Right renal cortex interstitium (tissue), 3 donors: ENCODE measurements around the gene CFAP43. TPM values are rescaled to one million over a fixed set of nuclear protein-coding genes. Genes with fewer than 3 reads are reported as not detected.

Experiments
- DNase-seq, 3 donors: peaks; one replicate each; pipeline ENCODE4 v3.0.0-alpha.2; 2013; ENCODE audit warnings: low read depth in 3 of 3, low spot score in 2 of 3
- polyA plus RNA-seq, 3 donors: library from polyadenylated mRNA; unstranded; fragments of 120-200 nt; gene quantifications; one replicate each; pipeline ENCODE4 v1.2.1, GENCODE V29; 2013; ENCODE audit not compliant: insufficient read length in 3 of 3

The CFAP43 gene
- polyA plus RNA-seq, 3 donors, result 14.6 to 17.5 (median 14.8) TPM

DNA sequence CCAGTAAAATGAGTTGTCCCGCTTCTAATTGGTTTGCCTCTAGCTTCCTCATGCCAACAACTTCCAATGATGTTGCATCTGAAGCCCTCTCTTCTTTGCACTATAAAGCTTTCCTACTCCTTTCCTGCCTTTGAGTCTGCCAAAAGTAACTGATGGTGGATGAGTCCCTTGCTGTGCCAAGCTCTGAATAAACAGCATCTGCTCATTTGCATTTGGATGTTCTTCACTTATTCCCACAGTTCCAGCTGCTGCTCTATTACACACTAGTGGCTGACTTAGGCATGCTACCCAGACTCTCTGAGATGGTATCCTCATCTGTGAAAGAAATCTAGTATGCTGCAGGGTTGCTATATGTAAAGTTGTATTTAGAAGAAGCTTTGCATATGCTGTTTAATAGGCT is 85.3 kb downstream of the CFAP43 start:
- DNase-seq, result no peak

DNA sequence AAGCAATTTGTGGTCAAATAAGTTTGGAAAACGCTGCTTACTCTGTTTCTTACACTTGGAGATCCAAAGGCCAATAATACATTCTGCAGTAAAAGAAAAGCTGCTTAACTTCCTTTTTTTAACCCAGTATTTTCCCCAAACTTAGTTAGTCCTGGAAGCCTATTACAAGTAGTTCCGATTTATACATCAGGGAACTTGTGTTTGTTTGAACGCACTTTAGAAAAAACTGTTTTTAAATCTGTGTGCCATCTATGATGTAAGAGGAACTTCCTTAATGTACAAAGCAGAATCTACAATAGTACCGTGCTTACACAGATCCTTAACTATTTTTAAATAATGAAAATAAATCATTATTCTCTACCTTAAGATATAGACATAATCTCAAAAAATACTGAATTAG is 87.2 kb downstream of the CFAP43 start:
- DNase-seq, result no peak

DNA sequence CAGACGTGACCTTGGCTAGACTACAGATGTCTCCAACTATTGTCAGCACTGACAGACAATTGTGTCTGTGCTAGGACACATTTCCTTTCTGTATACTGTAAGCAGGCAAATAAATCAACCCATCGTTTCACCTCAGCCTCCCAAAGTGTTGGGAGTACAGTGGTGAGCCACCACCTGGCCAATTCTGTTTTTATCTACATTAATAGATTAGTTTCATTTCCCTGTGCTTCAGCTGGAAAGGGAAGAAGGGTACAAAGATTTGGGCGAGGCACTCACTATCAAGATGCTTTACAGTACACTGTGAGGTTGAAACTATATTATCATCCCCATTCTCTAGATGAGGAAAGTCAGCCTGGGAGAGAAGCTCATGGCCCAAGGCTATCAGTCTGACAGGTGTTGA is 88.3 kb downstream of the CFAP43 start:
- no peak for DNase-seq

DNA sequence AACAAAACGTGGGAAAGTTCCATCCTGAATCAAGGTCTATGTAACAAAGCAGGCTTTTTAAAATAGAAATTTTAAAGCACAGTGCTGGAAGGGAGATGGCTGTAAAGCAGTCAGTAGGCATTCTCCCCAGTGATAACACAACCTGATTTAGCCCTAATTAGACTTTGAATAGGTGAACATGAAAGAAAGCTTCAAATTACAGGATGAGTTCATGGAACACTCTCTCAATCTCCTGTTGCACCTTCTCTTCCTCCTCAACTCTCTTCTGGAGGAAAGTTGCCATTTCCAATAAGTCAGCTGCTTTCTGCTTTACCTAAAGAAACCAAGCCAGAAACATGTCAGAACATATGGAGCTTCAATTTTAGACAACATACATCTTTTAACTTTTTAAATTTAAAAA is 90.1 kb downstream of the CFAP43 start:
- no peak for DNase-seq

DNA sequence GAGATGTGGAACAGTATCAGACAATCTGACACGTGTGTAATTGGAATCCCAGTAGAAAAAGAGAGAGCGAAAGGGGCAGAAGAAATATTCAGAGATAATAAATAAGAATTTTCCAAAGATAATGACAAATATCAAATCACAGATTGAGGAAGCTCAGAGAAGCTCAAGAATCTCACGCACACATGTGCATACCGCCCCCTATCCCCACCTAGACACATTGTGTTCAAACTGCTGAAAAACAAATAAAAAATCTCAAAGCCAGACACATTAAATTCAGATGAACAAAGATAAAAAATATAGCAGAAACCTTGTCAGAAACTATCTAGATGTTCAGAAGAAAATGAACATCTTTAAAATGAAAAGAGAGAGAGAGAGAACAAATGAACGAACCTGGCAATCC is 92.9 kb downstream of the CFAP43 start:
- DNase-seq, result no peak

DNA sequence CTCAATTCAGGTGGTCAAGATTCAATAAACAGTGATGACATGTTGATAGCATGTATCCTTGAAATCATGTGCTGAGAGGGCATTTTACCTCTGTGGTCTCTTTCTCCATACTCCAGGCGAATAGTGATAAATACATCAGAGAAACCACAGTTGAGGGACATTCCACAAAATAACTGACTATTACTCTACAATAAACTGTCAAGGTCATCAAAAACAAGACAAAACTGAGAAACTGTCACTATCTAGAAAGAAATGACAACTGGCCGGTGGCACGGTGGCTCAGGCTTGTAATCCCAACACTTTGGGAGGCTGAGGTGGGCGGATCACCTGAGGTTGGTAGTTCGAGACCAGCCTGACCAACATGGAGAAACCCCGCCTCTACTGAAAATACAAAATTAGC is 94.0 kb downstream of the CFAP43 start:
- DNase-seq, result no peak

DNA sequence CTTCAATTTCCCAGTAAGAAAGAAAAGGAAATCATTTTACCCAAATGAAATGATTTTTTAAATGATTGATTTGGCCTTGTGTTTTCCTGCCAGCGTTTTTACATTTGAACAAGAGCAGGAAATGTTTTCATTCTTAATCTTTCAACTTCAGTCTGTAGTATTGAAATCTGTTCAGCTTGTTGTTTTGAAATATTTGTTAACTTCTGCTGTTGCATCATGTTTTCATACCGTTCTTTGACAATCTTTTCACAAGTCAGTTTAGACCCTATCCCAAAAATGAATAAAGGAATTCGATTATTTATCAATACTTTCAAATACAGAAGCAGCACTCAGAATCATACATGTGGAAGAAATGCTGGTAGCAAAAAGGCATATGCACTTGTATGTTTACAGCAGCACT is 102.1 kb downstream of the CFAP43 start:
- no peak for DNase-seq

DNA sequence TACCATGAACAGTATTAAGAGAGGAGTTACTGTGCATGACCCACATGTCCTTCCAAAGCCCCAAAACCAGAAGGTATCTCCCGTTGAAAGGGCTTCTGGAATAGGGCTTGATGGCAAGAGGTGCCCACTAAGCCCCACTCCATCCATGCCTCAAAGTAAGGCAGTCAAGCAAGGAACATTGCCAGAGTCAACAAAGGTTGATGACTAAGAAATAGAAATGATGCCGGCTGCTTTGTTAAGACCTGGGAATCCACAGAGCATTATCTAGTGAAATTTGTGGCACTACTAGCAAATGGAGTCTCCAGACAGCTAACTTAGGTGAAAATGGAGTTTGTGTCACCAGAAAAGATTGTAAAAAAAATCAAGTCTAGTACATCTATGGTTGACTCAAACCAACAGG is 104.0 kb downstream of the CFAP43 start:
- no peak for DNase-seq

DNA sequence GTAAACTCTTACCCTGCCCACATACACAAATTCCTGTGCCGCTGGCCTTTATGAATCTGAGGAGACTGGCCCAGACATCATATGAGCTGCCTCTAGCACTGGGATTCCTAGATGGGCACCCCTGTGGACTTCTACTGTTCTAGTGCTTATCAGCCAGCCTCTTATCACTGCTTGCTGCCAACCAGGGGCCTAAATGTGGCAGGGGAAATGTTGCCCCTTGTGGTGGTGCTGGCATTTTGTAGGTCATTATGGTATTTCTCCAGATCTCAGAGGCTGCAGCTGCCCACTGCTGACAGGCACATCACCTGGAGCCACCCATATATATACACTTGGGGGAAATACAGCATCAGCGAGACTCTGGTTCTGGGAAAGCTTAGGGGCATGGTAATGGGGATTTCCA is 104.8 kb downstream of the CFAP43 start:
- DNase-seq, result no peak

DNA sequence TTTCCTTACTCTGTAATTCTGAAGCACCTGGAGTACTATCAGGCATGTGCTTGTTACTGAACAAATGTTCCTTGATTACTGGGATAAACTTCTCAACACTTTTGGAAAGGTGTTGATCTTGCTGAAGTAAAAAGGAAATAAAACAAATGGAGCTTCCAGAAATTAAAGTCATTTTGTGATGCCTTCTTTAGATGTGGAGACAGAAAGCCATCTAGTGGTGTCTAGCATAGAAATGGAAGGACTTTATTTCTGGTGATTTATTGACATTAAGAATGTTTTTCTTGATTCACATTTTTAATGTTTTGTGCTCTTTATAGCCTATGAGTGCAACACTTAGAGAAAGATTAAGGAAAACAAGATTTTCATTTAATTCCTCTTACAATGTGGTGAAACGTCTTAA is 108.8 kb downstream of the CFAP43 start:
- no peak for DNase-seq

DNA sequence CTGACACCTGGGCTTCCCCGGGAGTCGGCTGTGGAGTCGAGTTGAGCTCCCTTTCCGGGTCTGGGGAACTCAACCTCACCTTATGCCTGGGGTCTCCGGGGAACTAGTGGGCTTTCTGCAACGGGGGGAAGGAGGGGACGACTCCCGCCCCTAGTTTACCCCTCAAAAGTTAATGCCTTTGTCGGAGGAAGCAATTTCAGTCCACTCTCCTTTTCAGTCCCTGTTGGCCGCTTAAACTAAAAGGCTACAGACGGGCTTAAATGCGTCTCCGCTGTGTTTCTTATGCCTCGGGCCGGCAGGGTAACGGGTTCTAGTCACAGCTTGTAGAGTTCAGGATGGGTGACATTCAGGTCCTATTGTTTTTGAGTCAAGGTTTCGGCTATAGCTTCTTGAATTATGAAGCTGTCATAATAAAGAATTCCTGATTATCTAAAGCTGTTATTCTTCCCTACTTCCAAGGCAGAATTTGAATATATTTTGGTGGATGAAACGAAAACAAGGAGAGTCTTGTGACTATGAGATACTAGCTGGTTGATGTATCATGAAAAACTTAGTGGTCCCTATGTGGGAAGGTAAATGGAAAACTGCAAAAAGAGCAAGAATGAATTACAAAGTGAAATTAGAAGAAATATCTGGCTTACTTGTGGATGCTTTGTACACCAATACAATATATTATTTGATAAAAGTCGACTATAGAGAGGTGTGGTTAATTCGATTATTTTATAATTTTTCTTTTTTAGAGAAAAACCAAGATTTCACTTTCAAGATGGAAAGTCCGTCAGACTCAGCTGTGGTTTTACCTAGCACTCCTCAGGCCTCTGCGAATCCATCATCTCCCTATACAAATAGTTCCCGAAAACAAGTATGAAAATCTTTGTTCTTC is 109.7 kb downstream of the CFAP43 start:
- DNase-seq, result no peak

DNA sequence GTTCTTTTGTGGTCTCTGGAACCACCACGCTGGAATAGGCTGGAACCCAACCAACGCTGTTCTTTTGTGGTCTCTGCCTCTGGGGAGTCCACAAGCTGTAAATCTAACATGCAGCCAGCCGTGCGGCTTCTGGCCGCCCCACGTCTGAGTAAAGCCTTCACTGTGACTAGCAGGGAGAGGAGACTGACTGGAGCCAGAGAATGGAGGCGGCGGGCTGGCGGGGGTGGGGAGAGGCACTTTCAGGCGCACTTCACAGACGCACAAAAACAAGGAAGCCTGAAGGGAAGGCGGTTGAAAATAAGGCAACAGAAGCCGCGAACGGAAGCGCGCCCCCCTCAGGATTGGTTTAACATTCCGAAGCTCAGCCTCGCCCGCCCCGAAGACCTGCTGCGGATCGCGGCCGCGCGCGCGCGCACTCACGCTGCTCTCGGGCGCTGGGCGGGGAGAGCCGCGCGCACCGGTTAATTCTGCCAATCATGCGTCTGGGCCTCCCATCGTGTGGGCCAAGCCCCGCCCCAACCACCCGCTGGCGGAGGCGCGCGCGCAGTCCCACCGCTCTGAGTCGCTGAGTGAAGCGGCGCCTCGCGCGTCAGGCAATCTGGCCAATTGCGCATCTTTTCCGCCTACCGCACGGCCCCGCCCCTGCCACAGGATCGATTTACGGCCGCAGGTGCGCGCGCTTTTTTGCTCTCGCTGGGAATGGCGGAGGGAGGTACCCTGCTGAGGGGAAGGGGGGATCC is 110.5 kb downstream of the CFAP43 start, which contains the start of gene SFR1:
Gene SFR1, plus strand, starts transcription at position 687 of the 740 bp plus-strand sequence. Its CDS starts 13 bp downstream, at position 700.
- peak; percentile 91 to 95 (median 95) for DNase-seq

DNA sequence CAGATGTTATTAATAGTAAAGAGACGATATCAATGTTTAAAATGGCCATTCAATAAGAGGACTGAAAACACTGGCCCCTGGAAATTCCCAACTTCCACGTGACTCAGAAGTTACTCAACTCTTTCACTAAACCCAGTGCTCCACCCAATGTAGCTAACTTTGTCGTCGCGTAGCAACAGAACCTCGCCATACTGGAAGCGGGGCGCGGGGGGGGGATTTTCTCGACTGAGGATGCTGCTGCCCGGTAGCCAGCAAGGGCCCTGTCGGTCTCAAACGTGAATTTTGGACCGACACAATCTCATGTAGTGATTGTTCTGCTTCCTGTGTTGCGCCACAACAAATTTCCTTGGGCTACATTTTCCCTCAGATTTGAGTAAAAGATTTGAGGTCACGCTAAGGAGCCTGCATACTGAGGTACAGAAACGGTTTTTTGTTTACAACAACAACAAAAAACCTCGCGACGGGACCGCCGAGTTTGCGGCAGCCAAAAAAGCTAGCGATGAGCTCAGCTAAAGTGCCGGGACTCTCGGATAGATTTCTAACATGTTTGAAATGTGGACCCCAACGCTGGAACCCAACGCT is 111.2 kb downstream of the CFAP43 start:
- DNase-seq, result peak; percentile 77 to 88 (median 83)

DNA sequence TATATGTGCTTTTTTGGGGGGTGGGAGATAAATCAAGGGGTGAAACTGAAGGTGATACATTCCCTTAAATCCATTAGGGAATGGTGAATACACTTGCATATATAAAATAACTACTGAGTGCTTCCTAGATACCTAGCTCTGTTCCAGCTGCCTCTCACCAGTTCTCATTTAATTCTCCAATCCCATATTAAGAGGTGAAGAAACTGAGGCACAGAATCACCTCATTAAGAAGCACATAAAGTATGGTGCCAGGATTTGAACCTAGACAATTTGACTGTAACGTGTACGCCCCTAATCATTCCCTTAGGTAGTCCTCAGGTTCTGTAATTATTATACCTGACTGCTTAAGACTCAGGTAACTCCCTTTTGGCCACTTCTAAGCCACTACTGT is 111.7 kb downstream of the CFAP43 start:
- no peak for DNase-seq

DNA sequence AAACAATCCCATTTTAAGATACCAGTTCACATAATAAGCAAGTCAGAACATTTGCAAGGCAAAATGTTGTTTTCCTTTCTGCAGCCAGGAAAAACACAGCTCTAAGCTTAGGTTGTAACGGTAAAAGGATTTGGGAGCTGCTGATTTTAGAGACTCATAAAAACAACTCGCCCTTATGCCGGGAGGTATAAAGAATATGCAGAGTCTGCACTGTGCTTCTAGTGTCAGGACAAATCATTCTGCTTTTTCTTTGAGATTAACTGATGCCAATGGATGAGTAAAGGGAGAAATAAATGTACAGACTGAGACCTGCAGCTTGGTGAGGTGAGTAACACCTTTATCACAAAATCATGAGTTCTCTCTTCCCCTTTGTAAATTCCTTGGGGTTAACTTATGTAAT is 112.2 kb downstream of the CFAP43 start:
- DNase-seq, result no peak

DNA sequence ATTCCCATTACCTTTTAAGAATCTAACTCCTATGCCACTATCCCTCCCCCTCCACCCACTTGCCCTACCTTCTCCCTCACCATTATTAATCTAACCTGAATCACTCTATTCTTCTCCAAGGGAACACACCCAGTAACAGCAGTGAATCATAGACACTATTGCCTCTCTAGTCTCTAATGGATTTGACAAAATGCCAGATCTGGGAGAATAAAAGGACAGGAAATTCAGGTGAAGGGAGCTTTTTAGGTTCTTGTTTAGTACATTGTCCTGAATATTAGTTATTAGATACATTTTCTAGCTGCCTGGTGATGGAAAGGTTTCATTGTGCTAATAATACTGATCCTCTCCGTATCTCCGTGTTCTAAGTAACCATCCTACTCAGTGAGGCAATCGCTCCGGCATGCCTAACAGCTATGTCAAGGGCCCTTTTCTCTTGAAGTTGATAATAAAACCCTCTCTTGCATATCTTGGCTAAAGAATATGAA is 114.3 kb downstream of the CFAP43 start:
- no peak for DNase-seq

DNA sequence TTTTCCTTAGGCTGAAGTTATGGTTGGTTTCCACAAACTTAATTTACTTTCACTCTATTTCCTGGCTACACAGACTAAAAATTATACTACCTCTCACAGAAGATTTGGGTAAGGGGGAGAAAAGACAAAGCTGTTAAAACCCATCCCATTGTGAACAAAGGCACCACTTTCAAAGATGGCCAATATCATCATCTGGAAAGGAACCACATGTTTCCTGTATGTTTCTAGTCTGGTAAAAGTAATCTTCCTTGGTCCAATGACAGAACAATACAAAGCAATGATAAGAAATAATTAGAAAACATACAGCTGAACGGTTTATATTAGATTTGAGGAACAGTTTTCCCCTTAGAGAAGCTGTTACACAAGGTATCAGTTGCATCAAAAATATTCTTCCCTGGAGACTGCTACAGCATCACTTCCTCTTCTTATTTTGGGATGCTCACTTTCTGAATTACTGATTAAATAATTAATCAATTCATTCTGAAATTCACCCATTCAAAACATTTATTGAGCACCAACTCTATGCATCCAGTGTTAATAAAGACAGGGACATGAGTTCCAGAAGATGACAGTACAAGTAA is 118.7 kb downstream of the CFAP43 start:
- DNase-seq, result no peak

DNA sequence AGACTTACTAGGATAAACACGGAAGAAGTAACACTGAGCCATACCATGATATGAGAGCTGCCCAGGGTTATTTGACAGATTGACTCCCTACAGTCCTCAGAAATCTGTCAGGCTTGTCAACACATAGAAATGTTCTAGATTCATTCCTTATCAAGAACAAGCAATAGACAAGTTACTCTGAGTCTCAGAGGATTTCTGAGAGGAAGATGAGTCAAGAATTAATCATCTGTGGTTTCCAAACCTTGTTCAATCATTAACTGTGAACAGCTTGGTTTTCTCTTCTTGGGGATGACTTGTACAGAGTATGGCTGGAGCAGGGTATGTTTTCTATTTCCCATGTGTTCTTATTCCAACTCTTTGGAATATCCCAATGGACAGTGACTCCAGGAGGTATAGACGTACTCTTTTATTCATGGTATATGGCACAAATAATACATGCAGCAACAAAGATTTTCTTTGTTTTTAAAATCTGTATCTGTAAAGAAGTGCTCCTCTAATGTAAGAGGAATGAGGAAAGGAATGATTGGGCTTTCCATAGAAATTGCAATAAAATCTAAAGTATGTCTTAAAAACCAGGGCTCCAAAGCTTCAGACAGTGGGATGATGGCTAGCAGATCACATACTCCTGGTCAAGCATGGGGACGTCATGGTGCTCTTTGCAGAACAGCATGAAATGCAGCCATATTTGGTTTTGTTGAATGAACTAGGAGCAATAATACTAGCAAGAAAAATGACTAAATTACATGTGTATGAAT is 122.1 kb downstream of the CFAP43 start:
- no peak for DNase-seq

DNA sequence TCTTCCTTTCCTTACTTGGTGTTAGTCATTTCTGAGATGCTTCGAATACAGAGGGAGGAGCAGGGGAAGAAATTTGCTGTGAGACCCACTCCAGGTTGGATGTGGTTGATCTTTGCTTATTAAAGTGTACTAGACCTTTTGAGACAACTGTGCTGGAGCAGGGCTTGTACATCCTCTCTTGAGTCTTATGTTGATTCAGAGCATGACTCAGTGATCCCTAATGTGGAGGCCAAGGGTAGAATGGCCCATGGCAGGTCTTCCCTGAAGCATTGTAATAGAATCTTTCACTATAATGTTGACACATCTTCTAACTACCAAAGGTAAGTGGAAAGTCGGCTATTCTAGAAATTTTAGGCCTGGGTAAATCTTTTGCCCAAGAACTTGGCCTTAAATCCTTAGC is 127.2 kb downstream of the CFAP43 start:
- DNase-seq, result no peak

DNA sequence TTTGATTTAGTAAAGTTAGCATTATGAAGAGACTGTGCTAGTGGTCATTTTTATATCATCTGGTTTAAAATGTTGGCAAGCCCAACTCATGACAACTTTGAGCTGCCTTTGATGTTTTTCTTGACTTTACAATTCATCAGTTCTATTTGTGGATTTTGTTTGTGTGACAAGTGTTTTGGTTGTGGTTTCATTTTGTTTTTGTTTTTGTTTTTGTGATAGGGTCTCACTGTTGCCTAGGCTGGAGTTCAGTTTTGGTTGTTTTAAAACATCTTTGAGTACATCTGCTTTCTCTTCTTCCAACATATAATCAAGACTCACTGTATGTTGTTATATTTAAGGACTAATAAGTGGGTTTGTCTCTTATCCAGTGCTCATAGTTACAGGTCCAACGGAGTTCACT is 127.7 kb downstream of the CFAP43 start:
- no peak for DNase-seq
